ENCODE results near the gene RASGRP3.
"Not testable (repeated sequence)": the region's sequence is repeated elsewhere in the genome, so short reads cannot be mapped to it uniquely, and the experiment has no call there.

RASGRP3 gene

DNA sequence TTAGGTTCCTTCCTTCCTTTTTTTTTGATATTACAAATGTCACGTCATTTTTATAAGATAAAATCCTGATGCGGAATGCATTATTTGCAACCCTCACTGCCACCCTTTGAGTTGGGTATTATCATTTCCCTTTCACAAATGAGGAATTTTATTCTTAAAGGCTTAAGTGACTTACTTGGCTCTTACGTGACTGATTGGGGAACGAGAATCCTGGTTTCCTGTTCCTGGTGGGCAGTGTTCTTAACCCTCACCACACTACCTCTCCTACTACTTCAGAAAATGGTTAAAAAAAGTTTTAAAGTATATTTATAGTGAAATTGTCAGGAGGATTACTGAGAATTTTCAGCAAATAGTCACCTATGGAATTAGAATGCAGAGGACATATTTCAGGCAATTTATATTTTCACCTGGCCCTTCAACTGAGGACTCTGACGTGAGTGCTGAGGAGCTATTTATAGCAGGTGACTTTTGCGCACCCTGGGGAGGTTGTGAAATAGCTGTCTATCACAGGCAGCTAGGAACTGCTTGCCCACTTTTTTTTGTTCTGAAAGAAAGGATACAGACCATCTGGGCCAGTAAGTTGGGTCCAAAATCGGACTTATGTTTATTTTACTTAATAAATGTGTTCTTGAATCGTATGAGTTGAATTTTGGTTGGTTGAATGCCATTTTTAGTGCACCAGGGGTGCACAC is 18.7 kb upstream of the RASGRP3 start:
- DNase-seq (ENCODE audit: low read depth in 2 of 2) = no peak

DNA sequence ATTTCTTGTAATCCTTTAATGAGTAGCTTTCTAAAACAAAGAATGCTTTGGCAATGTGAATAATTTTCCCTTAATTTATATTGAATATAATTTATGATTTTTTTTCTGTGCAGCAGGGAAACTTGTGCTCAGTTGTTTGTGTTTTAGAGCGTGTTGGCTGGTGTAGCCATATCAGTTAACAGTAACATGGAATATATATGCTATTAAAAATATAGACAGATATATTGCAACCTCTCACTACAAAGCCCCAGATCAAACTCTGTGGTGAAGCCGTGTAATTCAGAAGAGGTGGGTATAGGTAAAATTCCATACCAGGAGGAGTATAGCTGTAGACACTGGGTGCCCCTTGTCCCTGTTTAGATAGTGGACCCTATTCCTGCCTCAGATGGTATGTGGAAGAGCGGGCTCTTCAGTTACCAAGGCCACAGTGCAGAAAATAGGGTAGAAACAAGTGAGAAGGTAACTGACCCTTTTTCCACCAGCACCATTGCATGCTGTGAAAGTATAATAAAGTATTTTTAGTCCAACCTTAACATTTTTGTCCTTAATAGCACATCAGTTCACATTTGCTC is 18.1 kb upstream of the RASGRP3 start:
- DNase-seq (ENCODE audit: low read depth in 2 of 2) = no peak

DNA sequence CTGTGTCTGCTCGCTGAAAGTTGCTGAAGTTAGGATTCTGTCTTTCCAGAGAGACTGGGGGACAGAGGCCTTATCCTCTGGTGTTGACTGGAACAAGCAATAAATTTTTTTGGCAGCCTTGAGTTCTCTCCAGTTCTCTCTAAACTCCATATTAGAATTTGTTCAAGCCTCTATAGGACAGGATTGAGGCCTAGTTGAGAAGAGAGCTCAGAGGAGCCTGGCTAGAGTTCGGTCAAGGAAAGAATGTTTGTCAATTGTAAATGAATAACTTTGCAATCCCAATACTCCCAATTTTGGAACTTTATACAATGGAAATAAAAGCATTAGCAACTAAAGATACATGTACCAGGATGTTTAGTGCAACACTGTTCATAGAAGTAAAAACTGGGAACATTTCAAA is 16.7 kb upstream of the RASGRP3 start:
- no peak for DNase-seq (ENCODE audit: low read depth in 2 of 2)

- not testable (repeated sequence) for DNase-seq (ENCODE audit: low read depth in 2 of 2)
These were observed 13.9 kb upstream of the RASGRP3 start for GRCh38 chr2:33462512-33462911.

GRCh38 chr2:33467413-33467812 is 9.0 kb upstream of the RASGRP3 start:
- no peak for DNase-seq (ENCODE audit: low read depth in 2 of 2)

DNA sequence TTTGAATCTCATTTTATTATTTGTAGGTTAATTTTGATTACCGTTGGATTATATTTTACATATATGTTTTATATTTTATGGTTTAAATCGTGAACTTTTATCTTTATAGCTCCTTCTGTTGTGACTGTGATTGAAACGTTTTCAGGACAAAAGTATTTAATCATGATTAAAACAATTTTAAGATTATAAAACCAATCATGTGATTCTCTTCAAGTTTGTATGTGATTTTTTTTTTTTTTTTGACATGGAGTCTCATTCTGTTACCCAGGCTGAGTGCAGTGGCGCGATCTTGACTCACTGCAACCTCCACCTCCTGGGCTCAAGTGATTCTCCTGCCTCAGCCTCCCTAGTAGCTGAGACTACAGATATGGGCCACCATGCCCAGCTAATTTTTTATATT is 7.2 kb upstream of the RASGRP3 start:
- no peak for DNase-seq (ENCODE audit: low read depth in 2 of 2)

GRCh38 chr2:33475224-33476130 is 972 bp upstream of the RASGRP3 start:
- peak; percentile 56 to 68 for DNase-seq (ENCODE audit: low read depth in 2 of 2)

DNA sequence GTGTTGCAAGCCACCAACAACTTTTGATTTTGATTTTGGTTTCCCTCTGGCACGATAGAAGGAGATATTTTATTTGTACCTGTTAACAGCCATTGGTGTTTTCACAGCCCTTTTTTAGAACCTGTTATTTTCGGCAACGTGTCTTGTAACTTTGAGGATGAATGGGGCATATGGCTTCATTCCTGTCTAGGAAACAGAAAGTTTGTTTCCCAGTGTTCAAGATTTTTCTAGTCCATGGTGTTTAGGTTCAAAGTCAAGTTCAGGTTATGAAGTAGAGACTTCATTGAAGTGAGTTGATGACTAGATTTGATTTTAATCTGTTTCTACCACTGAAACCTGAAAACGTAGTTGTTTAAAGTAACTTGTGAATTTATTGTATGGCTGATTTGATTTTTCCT is 343 bp downstream of the RASGRP3 start:
- no peak for DNase-seq (ENCODE audit: low read depth in 2 of 2)

DNA sequence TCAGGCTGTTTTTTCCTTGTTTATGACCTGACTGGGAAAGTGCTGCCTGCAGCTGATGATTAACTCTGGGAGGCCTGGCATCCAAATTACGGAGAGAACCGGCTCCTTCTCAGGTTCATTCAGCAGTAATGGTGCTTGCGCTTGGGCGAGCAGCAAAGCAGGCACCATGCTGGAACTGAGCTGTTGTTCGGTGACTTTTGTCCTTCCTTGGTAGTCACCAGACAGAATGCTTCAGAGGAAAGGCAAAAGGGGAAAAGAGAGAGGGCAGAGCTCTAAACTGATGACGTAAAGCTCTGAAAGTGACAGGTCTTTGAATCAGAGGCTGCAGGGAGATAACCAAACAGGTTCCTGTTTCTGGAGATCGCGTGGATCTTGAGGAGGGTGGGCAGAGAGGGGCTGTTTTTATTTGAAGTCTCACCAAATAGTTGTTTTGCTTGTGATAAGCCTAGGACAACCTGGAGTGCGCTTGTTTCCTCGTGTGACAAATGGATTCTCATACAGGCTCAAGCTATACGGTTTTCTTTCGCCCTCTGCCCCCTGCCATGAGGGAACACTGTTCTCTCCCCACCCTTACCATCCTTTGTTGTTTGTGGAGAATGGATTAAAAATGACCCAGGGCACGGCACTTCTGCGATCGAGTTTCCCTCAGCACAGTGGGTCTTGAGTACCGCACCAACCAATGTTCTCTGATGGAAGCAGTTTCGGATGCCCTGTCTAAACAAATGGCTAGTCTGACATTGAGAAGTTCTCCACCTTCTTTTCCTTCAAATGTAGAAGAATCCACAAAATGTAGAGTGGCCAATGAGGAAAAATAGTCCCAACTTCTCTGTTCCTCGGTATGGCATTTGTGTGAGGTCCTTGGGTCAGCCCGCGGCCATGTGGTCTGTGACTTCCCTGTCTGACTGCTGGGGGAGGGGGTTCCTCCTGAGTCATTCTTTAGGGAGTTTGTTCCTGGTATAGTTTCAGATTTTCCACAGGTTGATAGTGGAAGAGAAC is 1.3 kb downstream of the RASGRP3 start:
- DNase-seq (ENCODE audit: low read depth in 2 of 2) = peak in 1 of 2 donors; percentile 15

DNA sequence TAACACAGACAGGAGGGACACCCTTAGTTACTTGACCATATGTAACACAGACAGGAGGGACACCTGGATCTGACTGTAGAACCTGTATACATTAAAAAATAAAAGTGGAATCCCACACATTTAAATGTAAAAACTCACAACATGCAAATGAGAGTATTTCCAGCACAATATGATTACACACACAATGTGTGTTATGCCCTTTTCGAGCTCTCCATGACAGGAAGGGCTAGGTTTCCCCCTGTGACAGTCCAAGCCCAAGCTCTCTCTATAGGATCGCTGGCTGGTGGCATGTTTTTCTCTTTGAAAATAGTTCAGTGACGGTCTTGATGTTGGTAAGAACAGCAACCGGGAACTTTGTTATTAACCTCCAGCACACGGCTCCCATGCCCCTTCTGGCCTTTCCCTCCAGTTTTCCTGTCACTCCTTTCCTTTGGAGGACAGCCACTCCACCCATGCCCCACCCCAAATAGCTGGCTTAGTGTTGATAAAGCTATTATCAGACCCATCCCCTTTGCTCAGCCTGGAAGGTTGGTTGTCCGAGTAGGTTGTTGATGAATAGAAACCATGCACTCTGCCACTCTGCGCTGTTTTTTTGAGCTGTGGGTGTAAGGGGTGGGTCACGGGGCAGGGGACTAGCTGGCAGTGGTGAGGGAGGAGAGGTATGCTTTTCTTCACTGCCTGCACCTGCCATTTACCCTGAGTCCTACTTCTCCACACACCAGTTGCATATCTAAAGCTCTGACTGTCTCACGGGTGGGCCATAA is 2.7 kb downstream of the RASGRP3 start:
- no peak for DNase-seq (ENCODE audit: low read depth in 2 of 2)

- DNase-seq (ENCODE audit: low read depth in 2 of 2) = no peak
These were observed 6.1 kb downstream of the RASGRP3 start for GRCh38 chr2:33482518-33482917.

DNA sequence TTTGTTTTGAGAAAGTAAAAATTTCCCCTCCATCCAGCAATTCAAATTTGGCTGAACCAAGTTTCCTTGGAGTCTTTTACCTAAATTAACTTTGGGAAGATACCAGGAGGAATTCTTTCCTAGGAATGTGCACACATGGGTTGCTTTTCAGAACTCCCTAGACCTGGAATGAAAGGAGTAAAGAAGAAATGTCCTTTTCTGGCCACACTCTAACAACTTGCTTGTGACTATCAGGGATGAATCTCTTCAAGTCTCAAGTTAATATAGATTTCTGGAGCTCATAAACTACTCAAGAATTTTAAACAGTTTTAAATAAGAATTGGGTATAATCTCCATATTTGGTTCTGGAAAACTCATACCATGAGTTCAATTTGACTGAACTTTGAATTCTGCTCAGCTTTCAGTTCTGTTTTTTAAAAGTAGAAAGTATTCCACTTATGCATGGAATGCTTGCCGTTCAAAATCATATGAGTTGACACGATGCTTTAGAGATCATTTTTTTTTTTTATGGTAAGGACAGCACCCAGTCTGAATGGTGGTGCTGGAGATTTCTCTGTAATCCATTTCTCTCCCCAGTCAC is 7.7 kb downstream of the RASGRP3 start:
- DNase-seq (ENCODE audit: low read depth in 2 of 2) = no peak

GRCh38 chr2:33485051-33485450 is 8.6 kb downstream of the RASGRP3 start:
- no peak for DNase-seq (ENCODE audit: low read depth in 2 of 2)

DNA sequence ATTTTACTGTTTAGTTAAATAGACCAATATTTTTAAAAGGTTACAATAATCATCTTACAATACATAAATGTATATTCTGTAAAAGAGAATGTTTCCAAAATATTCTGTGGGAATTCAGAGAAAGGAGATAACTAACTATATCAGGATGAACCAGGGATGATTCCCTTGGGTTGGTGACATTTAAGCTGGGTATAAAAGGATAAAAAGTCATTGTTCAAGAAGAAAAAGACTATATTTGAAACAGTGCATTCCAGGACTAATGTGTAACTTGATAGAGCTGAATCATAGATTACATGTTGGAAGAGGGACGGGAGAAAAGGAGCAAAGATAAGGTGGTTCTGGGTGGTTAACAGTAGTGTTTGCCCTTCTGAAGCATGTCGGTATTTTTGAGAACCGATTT is 10.1 kb downstream of the RASGRP3 start:
- no peak for DNase-seq (ENCODE audit: low read depth in 2 of 2)

- DNase-seq (ENCODE audit: low read depth in 2 of 2) = no peak
These were observed 11.8 kb downstream of the RASGRP3 start for GRCh38 chr2:33488178-33488690.

GRCh38 chr2:33488715-33489540 is 12.5 kb downstream of the RASGRP3 start:
- DNase-seq (ENCODE audit: low read depth in 2 of 2) = no peak

- DNase-seq (ENCODE audit: low read depth in 2 of 2) = no peak
These were observed 13.5 kb downstream of the RASGRP3 start for GRCh38 chr2:33489835-33490431.

GRCh38 chr2:33491441-33492084 is 15.1 kb downstream of the RASGRP3 start:
- DNase-seq (ENCODE audit: low read depth in 2 of 2) = no peak
